ENCODE data around the gene PTPN2. TPM values are rescaled to one million over a fixed set of nuclear protein-coding genes. Genes with fewer than 3 reads are reported as not detected.
A peak's percentile ranks its signal among the peaks of the same experiment; 100 is the strongest.

The PTPN2 gene
- total RNA-seq, 3 donors from 2014 or later (not counting 1 experiment from before 2014, with no cell fraction given) = 110 to 115 (median 112) TPM

GRCh38 chr18:12857215-12857905 lies 26.7 kb downstream of the PTPN2 start:
- Histone ChIP-seq H3K36me3 (ENCODE audit: control insufficient read depth, insufficient read depth, low read length) (peaks cover 18% of the 10 kb centered on the region), H3K9me3 (ENCODE audit: control insufficient read depth, insufficient read depth, low read length) (no peaks in the 10 kb centered on the region), H3K27me3 (ENCODE audit: control insufficient read depth, insufficient read depth, low read length) (no peaks in the 10 kb centered on the region), H3K27ac (ENCODE audit: low read length) (no peak overlapping the region), H3K4me3 (ENCODE audit: low read length) (no peak overlapping the region), H3K4me1 (ENCODE audit: control insufficient read depth, insufficient read depth, low read length) (peaks cover 11% of the 10 kb centered on the region)
- peak overlapping the region; percentile 17 to 64 for H3K27ac Mint-ChIP-seq
- intact Hi-C loops (cut with micrococcal nuclease) = no loop called here
- TF ChIP-seq, protein P1, sequence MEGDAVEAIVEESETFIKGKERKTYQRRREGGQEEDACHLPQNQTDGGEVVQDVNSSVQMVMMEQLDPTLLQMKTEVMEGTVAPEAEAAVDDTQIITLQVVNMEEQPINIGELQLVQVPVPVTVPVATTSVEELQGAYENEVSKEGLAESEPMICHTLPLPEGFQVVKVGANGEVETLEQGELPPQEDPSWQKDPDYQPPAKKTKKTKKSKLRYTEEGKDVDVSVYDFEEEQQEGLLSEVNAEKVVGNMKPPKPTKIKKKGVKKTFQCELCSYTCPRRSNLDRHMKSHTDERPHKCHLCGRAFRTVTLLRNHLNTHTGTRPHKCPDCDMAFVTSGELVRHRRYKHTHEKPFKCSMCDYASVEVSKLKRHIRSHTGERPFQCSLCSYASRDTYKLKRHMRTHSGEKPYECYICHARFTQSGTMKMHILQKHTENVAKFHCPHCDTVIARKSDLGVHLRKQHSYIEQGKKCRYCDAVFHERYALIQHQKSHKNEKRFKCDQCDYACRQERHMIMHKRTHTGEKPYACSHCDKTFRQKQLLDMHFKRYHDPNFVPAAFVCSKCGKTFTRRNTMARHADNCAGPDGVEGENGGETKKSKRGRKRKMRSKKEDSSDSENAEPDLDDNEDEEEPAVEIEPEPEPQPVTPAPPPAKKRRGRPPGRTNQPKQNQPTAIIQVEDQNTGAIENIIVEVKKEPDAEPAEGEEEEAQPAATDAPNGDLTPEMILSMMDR (IDR thresholded peaks at IDR 0.05) = no peak
- peaks cover 56 to 70% of the 10 kb centered on the region in 2 donors for H3K4me1 Mint-ChIP-seq
- H3K9me3 Mint-ChIP-seq = no peaks in the 10 kb centered on the region
- DNase-seq (no peak), ATAC-seq (no peak)
- 0% methylated on average over 1 of the region's 6 CpGs for WGBS (ENCODE audit: insufficient coverage)
- H3K4me3 Mint-ChIP-seq = no peak overlapping the region
- no peaks in the 10 kb centered on the region for H3K27me3 Mint-ChIP-seq (ENCODE audit: low read depth in 2 of 2)
- no peaks in the 10 kb centered on the region for H3K36me3 Mint-ChIP-seq

GRCh38 chr18:12855916-12856315 lies 28.1 kb downstream of the PTPN2 start:
- Mint-ChIP-seq H3K4me3 (no peak overlapping the region), H3K9me3 (no peaks in the 10 kb centered on the region), H3K27me3 (ENCODE audit: low read depth in 2 of 2) (no peaks in the 10 kb centered on the region), H3K36me3 (no peaks in the 10 kb centered on the region), H3K4me1 (peaks cover 50 to 64% of the 10 kb centered on the region in 2 donors), H3K27ac (no peak overlapping the region)
- Histone ChIP-seq H3K36me3 (ENCODE audit: control insufficient read depth, insufficient read depth, low read length) (peaks cover 18% of the 10 kb centered on the region), H3K9me3 (ENCODE audit: control insufficient read depth, insufficient read depth, low read length) (no peaks in the 10 kb centered on the region), H3K27ac (ENCODE audit: low read length) (no peak overlapping the region), H3K4me3 (ENCODE audit: low read length) (no peak overlapping the region), H3K4me1 (ENCODE audit: control insufficient read depth, insufficient read depth, low read length) (peaks cover 6% of the 10 kb centered on the region), H3K27me3 (ENCODE audit: control insufficient read depth, insufficient read depth, low read length) (no peaks in the 10 kb centered on the region)
- DNase-seq (no peak), ATAC-seq (no peak)
- intact Hi-C loops (cut with micrococcal nuclease) = no loop called here
- TF ChIP-seq, protein P1 (IDR thresholded peaks at IDR 0.05) = no peak
- WGBS (ENCODE audit: insufficient coverage) = 98% methylated on average over 4 of the region's 4 CpGs

DNA sequence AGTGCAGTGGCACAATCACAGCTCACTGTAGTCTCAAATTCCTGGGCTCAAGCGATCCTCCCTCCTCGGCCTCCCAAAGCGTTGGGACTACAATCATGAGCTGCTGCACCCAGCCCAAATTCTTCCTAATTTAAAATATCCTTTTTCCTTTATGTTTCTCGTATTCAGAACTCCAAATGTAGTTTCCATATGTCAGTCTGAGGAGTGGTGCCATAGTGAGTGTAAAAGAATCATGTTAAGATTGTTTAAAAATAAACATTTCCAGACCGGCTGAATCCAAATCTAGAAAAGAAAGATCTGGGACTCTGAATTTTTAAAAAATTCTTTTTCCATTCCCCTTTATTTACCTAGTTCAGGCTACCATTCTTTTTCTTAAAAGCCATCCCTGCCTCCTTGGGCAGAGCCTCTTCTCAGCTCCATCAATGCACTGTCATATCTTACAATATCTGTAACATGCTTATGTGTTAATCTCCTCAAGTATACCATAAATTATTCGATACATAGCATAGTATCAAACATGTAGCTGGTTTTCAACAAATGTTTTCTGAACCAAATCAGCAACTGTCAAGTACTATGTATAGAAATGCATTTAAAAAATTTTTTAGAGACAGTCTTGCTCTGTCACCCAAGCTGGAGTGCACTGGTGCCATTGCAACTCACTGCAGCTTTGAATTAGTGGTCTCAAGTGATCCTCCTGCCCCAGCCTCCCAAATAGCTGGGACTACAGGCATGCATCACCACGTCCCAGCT lies 31.3 kb downstream of the PTPN2 start:
- Histone ChIP-seq H3K4me3 (ENCODE audit: low read length) (no peak overlapping the region), H3K9me3 (ENCODE audit: control insufficient read depth, insufficient read depth, low read length) (no peaks in the 10 kb centered on the region), H3K36me3 (ENCODE audit: control insufficient read depth, insufficient read depth, low read length) (peaks cover 24% of the 10 kb centered on the region), H3K27me3 (ENCODE audit: control insufficient read depth, insufficient read depth, low read length) (no peaks in the 10 kb centered on the region), H3K27ac (ENCODE audit: low read length) (no peak overlapping the region), H3K4me1 (ENCODE audit: control insufficient read depth, insufficient read depth, low read length) (peaks cover 6% of the 10 kb centered on the region)
- WGBS (ENCODE audit: insufficient coverage) = 92% methylated on average over 5 of the region's 7 CpGs
- Mint-ChIP-seq H3K36me3 (no peaks in the 10 kb centered on the region), H3K4me1 (peaks cover 43 to 58% of the 10 kb centered on the region in 2 donors), H3K27me3 (ENCODE audit: low read depth in 2 of 2) (no peaks in the 10 kb centered on the region), H3K9me3 (no peaks in the 10 kb centered on the region), H3K27ac (peak overlapping the region in 1 of 2 donors; percentile 52), H3K4me3 (no peak overlapping the region)
- ATAC-seq = no peak
- intact Hi-C loops (cut with micrococcal nuclease) = no loop called here
- TF ChIP-seq, protein P1 (IDR thresholded peaks at IDR 0.05) = no peak
- no peak for DNase-seq

All from natural killer cell (primary cell).